Lung (tissue), 12 donors: Measurements from ENCODE around the gene UBE2D3. TPM values are rescaled to one million over a fixed set of nuclear protein-coding genes. Genes with fewer than 3 reads are reported as not detected.

Experiments used
- ATAC-seq: fragments of 200-7000 bp; cut with Tn5 transposase; one replicate; pipeline ENCODE4 v1.9.1; 2020; ENCODE audit warnings: moderate number of reproducible peaks; ENCODE audit not compliant: insufficient read depth, low FRiP score
- DNase-seq, 3 donors: peaks; one replicate each; pipeline ENCODE4 v3.0.0-alpha.2; 2013 to 2017
- H3K27ac ChIP-seq, 2 donors: one replicate each; pipeline ENCODE4 v1.5.1; 2013; ENCODE audit warnings: mild to moderate bottlenecking in 2 of 2, moderate library complexity in 2 of 2, control low read depth in 1 of 2, inconsistent platforms in 1 of 2, low read depth in 1 of 2, low read length in 1 of 2
- H3K27me3 ChIP-seq, 3 donors: one replicate each; pipeline ENCODE4 v1.5.1; 2013; ENCODE audit warnings: low read length in 2 of 3; ENCODE audit not compliant: control insufficient read depth in 3 of 3, insufficient read depth in 3 of 3
- H3K36me3 ChIP-seq, 4 donors: one replicate each; pipeline ENCODE4 v1.5.1; 2013; ENCODE audit warnings: low read length in 4 of 4, mild to moderate bottlenecking in 1 of 4, moderate library complexity in 1 of 4; ENCODE audit not compliant: control insufficient read depth in 4 of 4, insufficient read depth in 4 of 4
- H3K4me1 ChIP-seq, 5 donors: one replicate each; pipeline ENCODE4 v1.5.1; 2013; ENCODE audit warnings: low read length in 5 of 5, mild to moderate bottlenecking in 2 of 5, moderate library complexity in 1 of 5; ENCODE audit not compliant: control insufficient read depth in 5 of 5, insufficient read depth in 5 of 5
- H3K4me3 ChIP-seq: one replicate; pipeline ENCODE4 v1.5.1; 2013; ENCODE audit warnings: mild to moderate bottlenecking, control low read depth, moderate library complexity
- H3K9ac ChIP-seq, 2 donors: one replicate each; pipeline ENCODE4 v1.5.1; 2013; ENCODE audit warnings: low read length in 2 of 2, control low read depth in 1 of 2; ENCODE audit not compliant: insufficient read depth in 1 of 2
- H3K9me3 ChIP-seq, 4 donors: one replicate each; pipeline ENCODE4 v1.5.1; 2013; ENCODE audit warnings: low read length in 3 of 4, mild to moderate bottlenecking in 1 of 4, moderate library complexity in 1 of 4; ENCODE audit not compliant: control insufficient read depth in 4 of 4, insufficient read depth in 3 of 4
- WGBS, 2 donors: extraction: QIAGEN DNeasy Blood & Tissue Kit; methylation state at CpG; one replicate each; pipeline ENCODE4 v1.1.7; 2013; 5-methylcytosine and 5-hydroxymethylcytosine counted together
- polyA plus RNA-seq, 2 donors: library from polyadenylated mRNA; stranded (reverse); fragments of 200-250 nt; gene quantifications; one replicate each; pipeline ENCODE4 v1.2.1, GENCODE V29; 2013
- total RNA-seq, 2 donors: library from RNA; depleted of rRNA in 1 of 2; stranded (reverse); fragments of >200 nt in 1 of 2; gene quantifications; one replicate each; pipeline ENCODE4 v1.2.1, GENCODE V29; 2014 to 2021
- TF ChIP-seq, protein P1 (sequence below): IDR thresholded peaks from 2 replicates; pipeline ENCODE4 v1.5.1; 2012; ENCODE audit warnings: mild to moderate bottlenecking; ENCODE audit errors: control extremely low read depth, extremely low read depth
- donor health status: control.
- donor health status: control.
- donor health status: Bipolar disorder and iron deficiency.
- donor health status: healthy.
- donor health status: DM: yes; HTN: yes; CAD: no.

Gene UBE2D3
- total and polyA plus RNA-seq, 4 donors = 165 to 373 (median 273) TPM

DNA sequence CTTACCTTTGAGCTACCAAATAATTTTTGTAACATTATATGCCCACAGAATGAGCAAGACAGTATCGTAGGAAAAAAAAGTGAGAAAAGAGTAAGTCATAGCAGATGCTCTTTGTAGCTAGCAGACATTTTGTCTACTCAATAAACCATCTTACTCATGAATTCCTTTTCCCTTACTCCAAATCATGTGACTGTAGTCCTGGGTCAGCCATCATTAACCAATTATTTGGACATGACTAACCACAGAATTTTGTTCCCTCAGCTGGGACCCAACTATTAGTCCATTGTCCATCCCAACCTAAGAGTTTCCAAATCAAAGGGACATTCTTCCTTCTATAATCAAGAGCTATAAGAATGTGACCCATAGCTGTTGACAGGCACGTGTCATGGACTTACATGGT is 11.4 kb downstream of the UBE2D3 start:
- no peak for DNase-seq
- no peak overlapping the region for H3K9ac ChIP-seq
- H3K9me3 ChIP-seq = no peaks in the 10 kb centered on the region
- TF ChIP-seq, protein P1, sequence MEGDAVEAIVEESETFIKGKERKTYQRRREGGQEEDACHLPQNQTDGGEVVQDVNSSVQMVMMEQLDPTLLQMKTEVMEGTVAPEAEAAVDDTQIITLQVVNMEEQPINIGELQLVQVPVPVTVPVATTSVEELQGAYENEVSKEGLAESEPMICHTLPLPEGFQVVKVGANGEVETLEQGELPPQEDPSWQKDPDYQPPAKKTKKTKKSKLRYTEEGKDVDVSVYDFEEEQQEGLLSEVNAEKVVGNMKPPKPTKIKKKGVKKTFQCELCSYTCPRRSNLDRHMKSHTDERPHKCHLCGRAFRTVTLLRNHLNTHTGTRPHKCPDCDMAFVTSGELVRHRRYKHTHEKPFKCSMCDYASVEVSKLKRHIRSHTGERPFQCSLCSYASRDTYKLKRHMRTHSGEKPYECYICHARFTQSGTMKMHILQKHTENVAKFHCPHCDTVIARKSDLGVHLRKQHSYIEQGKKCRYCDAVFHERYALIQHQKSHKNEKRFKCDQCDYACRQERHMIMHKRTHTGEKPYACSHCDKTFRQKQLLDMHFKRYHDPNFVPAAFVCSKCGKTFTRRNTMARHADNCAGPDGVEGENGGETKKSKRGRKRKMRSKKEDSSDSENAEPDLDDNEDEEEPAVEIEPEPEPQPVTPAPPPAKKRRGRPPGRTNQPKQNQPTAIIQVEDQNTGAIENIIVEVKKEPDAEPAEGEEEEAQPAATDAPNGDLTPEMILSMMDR = no peak
- H3K27ac ChIP-seq = peak overlapping the region; percentile 40 to 41
- peaks cover 0 to 11% (median 7%) of the 10 kb centered on the region in 4 donors for H3K36me3 ChIP-seq
- WGBS, 2 donors = 73 to 89% methylated on average over 2 of the region's 2 CpGs
- H3K4me1 ChIP-seq = peaks cover 0 to 63% (median 8%) of the 10 kb centered on the region in 5 donors
- no peak overlapping the region for H3K4me3 ChIP-seq
- no peaks in the 10 kb centered on the region for H3K27me3 ChIP-seq
- no peak for ATAC-seq

DNA sequence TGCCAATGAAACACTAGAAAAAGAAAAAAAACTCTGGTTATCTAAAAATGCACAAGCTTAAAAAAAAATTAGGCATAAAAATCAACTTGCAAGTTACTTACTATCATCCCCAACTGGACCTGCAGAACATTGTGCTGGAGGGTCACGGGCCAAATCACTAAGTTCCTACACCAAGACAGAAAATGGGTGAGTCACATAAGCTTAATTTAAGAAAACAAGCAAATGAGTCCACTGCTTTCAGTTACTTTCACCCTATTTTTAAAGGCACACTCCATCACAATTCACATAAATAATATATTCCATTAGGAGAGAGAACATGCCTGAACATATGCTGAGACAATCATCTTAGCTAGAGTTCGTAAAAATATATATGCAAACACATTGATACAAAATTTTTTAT is 17.7 kb downstream of the UBE2D3 start:
- Histone ChIP-seq H3K36me3 (peaks cover 1 to 37% (median 17%) of the 10 kb centered on the region in 4 donors), H3K27ac (no peak overlapping the region), H3K27me3 (no peaks in the 10 kb centered on the region), H3K9ac (no peak overlapping the region), H3K4me3 (no peak overlapping the region), H3K9me3 (no peaks in the 10 kb centered on the region), H3K4me1 (peaks cover 0 to 34% (median 3%) of the 10 kb centered on the region in 5 donors)
- TF ChIP-seq, protein P1 = no peak
- DNase-seq (no peak), ATAC-seq (no peak)
- WGBS, 2 donors = 92 to 99% methylated on average over 2 of the region's 2 CpGs

DNA sequence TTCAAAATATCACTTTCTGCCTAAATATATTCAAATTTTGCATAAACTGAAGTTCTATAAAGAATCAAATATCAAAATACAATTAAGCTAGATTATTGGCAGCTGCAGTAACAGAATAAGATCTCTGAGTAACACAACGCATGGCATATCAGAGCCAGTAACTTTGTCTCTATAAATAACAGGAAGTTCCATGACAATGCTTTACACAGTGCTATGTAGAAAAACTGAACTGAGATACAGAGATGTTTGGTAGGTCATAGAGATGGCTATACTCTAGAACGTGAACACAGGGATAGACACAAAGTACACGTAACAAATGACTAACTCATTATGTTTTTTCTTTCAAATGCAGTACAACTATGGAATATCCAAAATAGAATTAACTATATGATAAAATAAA is 18.2 kb downstream of the UBE2D3 start:
- Histone ChIP-seq H3K9me3 (no peaks in the 10 kb centered on the region), H3K4me1 (peaks cover 0 to 30% (median 3%) of the 10 kb centered on the region in 5 donors), H3K27me3 (no peaks in the 10 kb centered on the region), H3K36me3 (peaks cover 4 to 36% (median 17%) of the 10 kb centered on the region in 4 donors), H3K9ac (no peak overlapping the region), H3K27ac (no peak overlapping the region), H3K4me3 (no peak overlapping the region)
- WGBS, 2 donors = 42 to 50% methylated on average over 3 of the region's 3 CpGs
- no peak for ATAC-seq
- DNase-seq = no peak
- TF ChIP-seq, protein P1 = no peak

DNA sequence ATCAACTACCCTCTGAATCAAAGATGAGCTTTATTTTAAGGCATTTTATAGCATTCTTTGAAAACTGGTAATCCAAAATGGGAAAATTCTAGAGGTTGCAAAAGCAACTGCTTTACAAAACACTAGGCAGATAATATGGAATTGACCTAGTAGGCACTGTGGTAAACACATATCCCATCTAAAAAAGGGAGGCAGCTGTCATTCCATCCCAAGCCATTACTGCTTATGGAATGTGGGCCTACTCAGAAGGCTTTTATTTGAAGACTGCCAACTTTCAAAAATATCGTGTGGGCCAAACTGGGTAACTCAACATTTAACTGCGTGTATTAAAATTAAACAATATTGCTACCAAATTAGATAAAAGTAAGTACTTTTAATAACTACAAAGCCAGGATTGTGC is 19.3 kb downstream of the UBE2D3 start:
- Histone ChIP-seq H3K27me3 (no peaks in the 10 kb centered on the region), H3K36me3 (peaks cover 8 to 33% (median 20%) of the 10 kb centered on the region in 4 donors), H3K4me3 (no peak overlapping the region), H3K27ac (no peak overlapping the region), H3K9ac (no peak overlapping the region), H3K4me1 (peaks cover 0 to 25% (median 0%) of the 10 kb centered on the region in 5 donors), H3K9me3 (no peaks in the 10 kb centered on the region)
- DNase-seq (no peak), ATAC-seq (no peak)
- 80 to 84% methylated on average over 2 of the region's 2 CpGs for WGBS, 2 donors
- TF ChIP-seq, protein P1 = no peak
